Inferior parietal cortex (tissue), 1 donor: Measurements from ENCODE around the gene MS4A6A.
"Not testable (repeated sequence)": the region's sequence is repeated elsewhere in the genome, so short reads cannot be mapped to it uniquely, and the experiment has no call there.

Experiments used
- DNase-seq: peaks from one replicate; pipeline ENCODE4 v3.0.0-alpha.2; 2016; ENCODE audit errors: extremely low spot score

Gene MS4A6A

GRCh38 chr11:60183591-60184205 is 815 bp upstream of the MS4A6A start:
- DNase-seq = no peak

- DNase-seq = no peak
Measured at GRCh38 chr11:60175860-60176275, 7.0 kb downstream of the MS4A6A start.

- DNase-seq = no peak
Measured at GRCh38 chr11:60172011-60172410, 10.9 kb downstream of the MS4A6A start.

GRCh38 chr11:60170566-60170965 is 12.3 kb downstream of the MS4A6A start:
- DNase-seq = no peak

- DNase-seq = no peak
Measured at GRCh38 chr11:60169264-60169915, 13.5 kb downstream of the MS4A6A start.

- no peak for DNase-seq
Measured at GRCh38 chr11:60168306-60168705, 14.6 kb downstream of the MS4A6A start.

GRCh38 chr11:60165951-60166350 is 16.9 kb downstream of the MS4A6A start:
- no peak for DNase-seq

- no peak for DNase-seq
Measured at GRCh38 chr11:60165538-60165937, 17.3 kb downstream of the MS4A6A start.

- no peak for DNase-seq
Measured at GRCh38 chr11:60164550-60165075, 18.3 kb downstream of the MS4A6A start.

GRCh38 chr11:60161766-60162165 is 21.1 kb downstream of the MS4A6A start:
- DNase-seq = no peak

- DNase-seq = no peak
Measured at GRCh38 chr11:60161107-60161506, 21.8 kb downstream of the MS4A6A start.

- DNase-seq = no peak
Measured at GRCh38 chr11:60159868-60160267, 23.0 kb downstream of the MS4A6A start.

GRCh38 chr11:60159284-60159683 is 23.6 kb downstream of the MS4A6A start:
- no peak for DNase-seq

- no peak for DNase-seq
Measured at GRCh38 chr11:60158636-60159035, 24.2 kb downstream of the MS4A6A start.

GRCh38 chr11:60155931-60156330 is 27.0 kb downstream of the MS4A6A start:
- no peak for DNase-seq

GRCh38 chr11:60152727-60153126 is 30.2 kb downstream of the MS4A6A start:
- DNase-seq = not testable (repeated sequence)

- no peak for DNase-seq
Measured at GRCh38 chr11:60150279-60150678, 32.6 kb downstream of the MS4A6A start.

GRCh38 chr11:60145677-60146076 is 37.2 kb downstream of the MS4A6A start:
- DNase-seq = no peak

GRCh38 chr11:60143768-60144167 is 39.1 kb downstream of the MS4A6A start:
- DNase-seq = no peak

GRCh38 chr11:60133917-60134316 is 49.0 kb downstream of the MS4A6A start:
- no peak for DNase-seq

- DNase-seq = no peak
Measured at GRCh38 chr11:60131912-60132311, 51.0 kb downstream of the MS4A6A start.

- DNase-seq = peak; percentile 71
Measured at GRCh38 chr11:60130496-60130895, 52.4 kb downstream of the MS4A6A start.

- no peak for DNase-seq
Measured at GRCh38 chr11:60129853-60130252, 53.0 kb downstream of the MS4A6A start.
